ENCODE results near the gene BTBD9.

DNA sequence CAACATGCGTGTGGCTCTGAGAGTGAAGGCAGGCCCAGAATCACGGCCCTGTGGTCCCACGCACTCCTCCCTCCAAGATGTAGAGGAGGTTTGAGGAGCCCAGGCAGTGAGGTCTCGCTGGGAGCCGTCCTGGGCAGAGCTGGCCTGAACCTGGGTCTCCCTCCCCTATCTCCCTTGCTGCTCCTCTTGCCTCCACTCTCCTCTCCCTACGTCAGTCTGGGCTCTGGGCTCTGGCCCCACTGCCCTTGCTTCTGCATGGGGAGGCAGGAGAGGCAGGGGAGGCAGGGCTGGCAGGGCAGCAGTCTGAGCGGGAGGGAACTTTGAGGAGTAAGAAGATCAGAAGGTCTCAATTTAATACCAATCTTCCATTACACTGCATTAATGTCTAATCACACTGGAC is 445.1 kb downstream of the BTBD9 start:
- no peak for TF ChIP-seq POLR2A (IDR thresholded peaks at IDR 0.05)
- TF ChIP-seq, protein P1, sequence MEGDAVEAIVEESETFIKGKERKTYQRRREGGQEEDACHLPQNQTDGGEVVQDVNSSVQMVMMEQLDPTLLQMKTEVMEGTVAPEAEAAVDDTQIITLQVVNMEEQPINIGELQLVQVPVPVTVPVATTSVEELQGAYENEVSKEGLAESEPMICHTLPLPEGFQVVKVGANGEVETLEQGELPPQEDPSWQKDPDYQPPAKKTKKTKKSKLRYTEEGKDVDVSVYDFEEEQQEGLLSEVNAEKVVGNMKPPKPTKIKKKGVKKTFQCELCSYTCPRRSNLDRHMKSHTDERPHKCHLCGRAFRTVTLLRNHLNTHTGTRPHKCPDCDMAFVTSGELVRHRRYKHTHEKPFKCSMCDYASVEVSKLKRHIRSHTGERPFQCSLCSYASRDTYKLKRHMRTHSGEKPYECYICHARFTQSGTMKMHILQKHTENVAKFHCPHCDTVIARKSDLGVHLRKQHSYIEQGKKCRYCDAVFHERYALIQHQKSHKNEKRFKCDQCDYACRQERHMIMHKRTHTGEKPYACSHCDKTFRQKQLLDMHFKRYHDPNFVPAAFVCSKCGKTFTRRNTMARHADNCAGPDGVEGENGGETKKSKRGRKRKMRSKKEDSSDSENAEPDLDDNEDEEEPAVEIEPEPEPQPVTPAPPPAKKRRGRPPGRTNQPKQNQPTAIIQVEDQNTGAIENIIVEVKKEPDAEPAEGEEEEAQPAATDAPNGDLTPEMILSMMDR (IDR thresholded peaks at IDR 0.05): no peak
